ENCODE results near the gene PRKCI.
"Not testable (repeated sequence)": the region's sequence is repeated elsewhere in the genome, so short reads cannot be mapped to it uniquely, and the experiment has no call there.

Gene PRKCI

GRCh38 chr3:170317954-170318353 is 95.7 kb downstream of the PRKCI start:
- Mint-ChIP-seq H3K27ac (ENCODE audit: low read depth) (no peak overlapping the region), H3K9me3 (no peaks in the 10 kb centered on the region), H3K4me1 (no peaks in the 10 kb centered on the region), H3K36me3 (ENCODE audit: insufficient read depth) (no peaks in the 10 kb centered on the region), H3K4me3 (no peak overlapping the region), H3K27me3 (peaks cover 12% of the 10 kb centered on the region)
- no peak for ATAC-seq (replicated peaks; ENCODE audit: extremely low read depth, poor library complexity, severe bottlenecking)
- no peak for DNase-seq (ENCODE audit: low spot score in 2 of 2)

- no peak overlapping the region for H3K4me3 Mint-ChIP-seq
- no peak overlapping the region for H3K27ac Mint-ChIP-seq (ENCODE audit: low read depth)
- no peak for DNase-seq (ENCODE audit: low spot score in 2 of 2)
Observed at GRCh38 chr3:170320461-170321121, 98.4 kb downstream of the PRKCI start.

GRCh38 chr3:170321321-170322034 is 99.3 kb downstream of the PRKCI start:
- Mint-ChIP-seq H3K9me3 (no peaks in the 10 kb centered on the region), H3K4me3 (no peak overlapping the region), H3K27ac (ENCODE audit: low read depth) (no peak overlapping the region), H3K27me3 (peaks cover 17% of the 10 kb centered on the region), H3K36me3 (ENCODE audit: insufficient read depth) (no peaks in the 10 kb centered on the region), H3K4me1 (no peaks in the 10 kb centered on the region)
- DNase-seq (ENCODE audit: low spot score in 2 of 2) (no peak), ATAC-seq (replicated peaks; ENCODE audit: extremely low read depth, poor library complexity, severe bottlenecking) (no peak)

More at GRCh38 chr3:170320461-170321121, 98.4 kb downstream of the PRKCI start:
- Mint-ChIP-seq H3K36me3 (ENCODE audit: insufficient read depth) (no peaks in the 10 kb centered on the region), H3K9me3 (no peaks in the 10 kb centered on the region), H3K27me3 (peaks cover 17% of the 10 kb centered on the region), H3K4me1 (no peaks in the 10 kb centered on the region)
- ATAC-seq (replicated peaks; ENCODE audit: extremely low read depth, poor library complexity, severe bottlenecking) = no peak

DNA sequence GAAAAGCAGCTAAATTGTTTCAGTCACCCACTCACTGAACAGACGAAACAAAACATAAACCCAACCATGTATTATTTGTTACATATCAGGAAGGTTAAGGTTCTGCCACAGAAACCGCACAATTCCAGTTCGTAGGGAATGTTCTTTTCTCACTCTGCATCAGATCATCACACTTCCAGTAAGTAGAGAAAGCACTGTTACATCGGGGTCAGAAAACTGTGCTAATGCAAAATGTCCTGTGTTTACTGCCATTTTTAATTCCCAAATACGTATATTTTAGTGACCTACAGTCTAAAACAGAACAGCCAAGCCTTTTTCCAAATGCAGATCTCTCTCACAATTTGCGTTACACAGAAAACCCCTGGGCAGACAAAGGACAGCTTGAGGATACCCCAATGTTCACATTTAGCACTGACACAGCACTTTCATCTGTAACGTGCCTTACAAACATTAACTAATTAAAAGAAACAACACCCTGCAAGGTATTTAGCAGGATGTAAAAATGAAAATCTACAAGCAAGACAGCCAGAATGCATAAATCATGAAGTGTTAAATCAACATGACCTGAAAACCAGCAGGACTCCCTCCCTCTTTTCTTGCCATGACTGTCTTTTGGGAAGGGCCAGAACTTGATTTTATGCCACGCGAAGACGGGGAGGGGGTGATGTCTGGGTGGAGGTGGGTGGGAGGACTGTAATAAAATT is 100.5 kb downstream of the PRKCI start:
- no peak overlapping the region for H3K27ac Mint-ChIP-seq (ENCODE audit: low read depth)
- H3K9me3 Mint-ChIP-seq = no peaks in the 10 kb centered on the region
- no peaks in the 10 kb centered on the region for H3K36me3 Mint-ChIP-seq (ENCODE audit: insufficient read depth)
- no peaks in the 10 kb centered on the region for H3K4me1 Mint-ChIP-seq
- peaks cover 17% of the 10 kb centered on the region for H3K27me3 Mint-ChIP-seq
- ATAC-seq (replicated peaks; ENCODE audit: extremely low read depth, poor library complexity, severe bottlenecking) (no peak), DNase-seq (ENCODE audit: low spot score in 2 of 2) (no peak)
- no peak overlapping the region for H3K4me3 Mint-ChIP-seq

- no peaks in the 10 kb centered on the region for H3K36me3 Mint-ChIP-seq (ENCODE audit: insufficient read depth)
- no peak overlapping the region for H3K27ac Mint-ChIP-seq (ENCODE audit: low read depth)
- H3K9me3 Mint-ChIP-seq = no peaks in the 10 kb centered on the region
- no peak overlapping the region for H3K4me3 Mint-ChIP-seq
- no peaks in the 10 kb centered on the region for H3K4me1 Mint-ChIP-seq
- ATAC-seq (replicated peaks; ENCODE audit: extremely low read depth, poor library complexity, severe bottlenecking) (no peak), DNase-seq (ENCODE audit: low spot score in 2 of 2) (no peak)
- peaks cover 17% of the 10 kb centered on the region for H3K27me3 Mint-ChIP-seq
Observed at GRCh38 chr3:170323331-170323730, 101.1 kb downstream of the PRKCI start.

- ATAC-seq (replicated peaks; ENCODE audit: extremely low read depth, poor library complexity, severe bottlenecking) (no peak), DNase-seq (ENCODE audit: low spot score in 2 of 2) (no peak)
- no peaks in the 10 kb centered on the region for H3K9me3 Mint-ChIP-seq
- no peaks in the 10 kb centered on the region for H3K4me1 Mint-ChIP-seq
- no peaks in the 10 kb centered on the region for H3K36me3 Mint-ChIP-seq (ENCODE audit: insufficient read depth)
- H3K27me3 Mint-ChIP-seq = peaks cover 17% of the 10 kb centered on the region
- H3K4me3 Mint-ChIP-seq = no peak overlapping the region
- H3K27ac Mint-ChIP-seq (ENCODE audit: low read depth) = no peak overlapping the region
Observed at GRCh38 chr3:170324962-170325361, 102.7 kb downstream of the PRKCI start.

DNA sequence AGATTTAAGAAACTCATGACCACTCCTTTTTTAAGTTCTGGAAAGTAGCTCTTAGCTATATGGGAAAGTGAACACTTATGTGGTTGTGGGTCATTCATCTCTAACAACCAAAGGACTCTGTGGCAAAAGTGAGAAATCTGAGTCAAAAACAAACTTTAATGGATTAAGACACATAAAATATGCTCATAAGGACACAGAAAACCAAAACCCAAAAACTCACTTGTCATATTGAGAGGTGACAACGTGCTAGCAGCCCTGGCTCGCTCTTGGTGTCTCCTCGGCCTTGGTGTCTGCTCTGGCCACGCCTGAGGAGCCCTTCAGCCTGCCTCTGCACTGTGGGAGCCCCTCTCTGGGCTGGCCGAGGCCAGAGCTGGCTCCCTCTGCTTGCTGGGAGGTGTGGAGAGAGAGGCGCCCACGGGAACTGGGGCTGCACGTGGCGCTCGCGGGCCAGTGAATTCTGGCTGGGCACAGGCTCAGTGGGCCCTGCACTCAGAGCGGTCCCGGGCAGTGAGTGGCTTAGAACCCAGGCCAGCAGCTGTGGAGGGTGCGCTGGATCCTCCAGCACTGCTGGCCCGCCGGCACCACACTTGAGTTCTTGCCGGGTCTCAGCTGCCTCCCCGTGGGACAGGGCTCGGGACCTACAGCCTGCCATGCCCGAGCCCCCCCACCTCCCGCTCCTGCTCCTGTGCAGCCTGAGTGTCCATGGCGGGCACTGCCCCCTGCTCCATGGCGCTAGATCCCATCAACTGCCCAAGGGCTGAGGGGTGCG is 105.0 kb downstream of the PRKCI start:
- Mint-ChIP-seq H3K27ac (ENCODE audit: low read depth) (no peak overlapping the region), H3K27me3 (peaks cover 10% of the 10 kb centered on the region), H3K9me3 (no peaks in the 10 kb centered on the region), H3K4me1 (no peaks in the 10 kb centered on the region), H3K4me3 (no peak overlapping the region), H3K36me3 (ENCODE audit: insufficient read depth) (no peaks in the 10 kb centered on the region)
- no peak for ATAC-seq (replicated peaks; ENCODE audit: extremely low read depth, poor library complexity, severe bottlenecking)
- DNase-seq (ENCODE audit: low spot score in 2 of 2) = no peak

DNA sequence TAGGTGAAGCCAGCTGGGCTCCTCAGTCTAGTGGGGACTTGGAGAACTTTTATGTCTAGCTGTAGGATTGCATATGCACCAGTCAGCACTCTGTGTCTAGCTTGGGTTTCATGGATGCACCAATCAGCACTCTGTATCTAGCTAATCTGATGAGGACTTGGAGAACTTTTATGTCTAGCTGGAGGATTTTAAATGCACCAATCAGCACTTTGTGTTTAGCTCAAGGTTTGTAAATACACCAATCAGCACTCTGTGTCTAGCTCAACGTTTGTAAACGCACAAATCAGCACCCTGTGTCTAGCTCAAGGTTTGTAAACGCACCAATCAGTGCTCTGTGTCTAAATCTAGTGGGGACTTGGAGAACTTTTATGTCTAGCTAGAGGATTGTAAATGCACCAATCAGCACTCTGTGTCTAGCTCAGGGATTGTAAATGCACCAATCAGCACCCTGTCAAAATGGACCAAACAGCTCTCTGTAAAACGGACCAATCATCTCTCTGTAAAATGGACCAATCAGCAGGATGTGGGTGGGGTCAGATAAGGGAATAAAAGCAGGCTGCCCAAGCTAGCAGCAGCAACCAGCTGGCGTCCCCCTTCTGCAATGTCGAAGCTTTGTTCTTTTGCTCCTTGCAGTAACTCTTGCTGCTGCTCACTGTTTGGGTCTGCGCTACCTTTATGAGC is 105.8 kb downstream of the PRKCI start:
- DNase-seq (ENCODE audit: low spot score in 2 of 2); H3K27me3 Mint-ChIP-seq; H3K27ac Mint-ChIP-seq (ENCODE audit: low read depth); ATAC-seq (replicated peaks; ENCODE audit: extremely low read depth, poor library complexity, severe bottlenecking); H3K36me3 Mint-ChIP-seq (ENCODE audit: insufficient read depth); H3K9me3 Mint-ChIP-seq; H3K4me3 Mint-ChIP-seq; H3K4me1 Mint-ChIP-seq: not testable (repeated sequence)

DNA sequence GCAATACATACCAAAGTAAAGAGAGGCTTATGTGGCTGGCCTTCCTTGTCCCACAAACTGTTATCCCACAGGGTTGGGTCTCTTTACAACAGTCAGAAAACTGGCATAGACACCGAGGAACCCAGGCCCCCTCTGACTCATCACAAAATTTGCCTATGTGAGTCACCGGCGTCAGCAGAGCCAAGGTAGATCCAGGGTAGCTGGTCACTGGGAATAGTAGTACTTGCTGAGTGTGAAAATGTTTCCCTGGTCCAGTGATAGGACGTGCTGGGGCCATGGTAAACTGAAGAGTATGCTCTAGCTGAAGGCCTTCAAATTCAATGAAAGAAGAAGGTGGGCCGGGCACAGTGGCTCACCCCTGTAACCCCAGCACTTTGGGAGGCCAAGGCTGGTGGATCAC is 108.1 kb downstream of the PRKCI start:
- Mint-ChIP-seq H3K36me3 (ENCODE audit: insufficient read depth) (no peaks in the 10 kb centered on the region), H3K27ac (ENCODE audit: low read depth) (no peak overlapping the region), H3K4me1 (no peaks in the 10 kb centered on the region), H3K4me3 (no peak overlapping the region), H3K9me3 (no peaks in the 10 kb centered on the region), H3K27me3 (no peaks in the 10 kb centered on the region)
- ATAC-seq (replicated peaks; ENCODE audit: extremely low read depth, poor library complexity, severe bottlenecking) = no peak
- no peak for DNase-seq (ENCODE audit: low spot score in 2 of 2)

DNA sequence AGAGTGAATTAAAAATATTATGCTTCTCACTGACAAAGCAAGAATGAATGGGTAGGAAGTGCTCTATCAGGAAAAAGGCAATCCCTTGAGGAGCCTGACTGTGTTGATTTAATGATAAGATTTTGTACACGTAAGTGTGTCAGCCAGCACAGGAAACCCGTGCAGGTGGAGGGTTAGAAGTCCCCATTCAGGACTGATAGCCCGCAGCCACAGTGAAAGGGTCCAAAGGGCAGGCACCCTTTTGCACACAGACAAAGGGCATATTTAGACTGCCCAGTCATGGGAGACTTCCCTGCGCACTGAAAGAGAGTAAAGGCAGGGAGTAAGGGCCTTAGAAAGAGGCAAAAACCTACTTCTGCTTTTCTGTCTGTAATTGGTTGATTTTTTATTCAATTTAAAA is 108.9 kb downstream of the PRKCI start:
- Mint-ChIP-seq H3K27me3 (no peaks in the 10 kb centered on the region), H3K27ac (ENCODE audit: low read depth) (no peak overlapping the region), H3K9me3 (no peaks in the 10 kb centered on the region), H3K36me3 (ENCODE audit: insufficient read depth) (no peaks in the 10 kb centered on the region), H3K4me3 (no peak overlapping the region), H3K4me1 (no peaks in the 10 kb centered on the region)
- DNase-seq (ENCODE audit: low spot score in 2 of 2) (no peak), ATAC-seq (replicated peaks; ENCODE audit: extremely low read depth, poor library complexity, severe bottlenecking) (no peak)

DNA sequence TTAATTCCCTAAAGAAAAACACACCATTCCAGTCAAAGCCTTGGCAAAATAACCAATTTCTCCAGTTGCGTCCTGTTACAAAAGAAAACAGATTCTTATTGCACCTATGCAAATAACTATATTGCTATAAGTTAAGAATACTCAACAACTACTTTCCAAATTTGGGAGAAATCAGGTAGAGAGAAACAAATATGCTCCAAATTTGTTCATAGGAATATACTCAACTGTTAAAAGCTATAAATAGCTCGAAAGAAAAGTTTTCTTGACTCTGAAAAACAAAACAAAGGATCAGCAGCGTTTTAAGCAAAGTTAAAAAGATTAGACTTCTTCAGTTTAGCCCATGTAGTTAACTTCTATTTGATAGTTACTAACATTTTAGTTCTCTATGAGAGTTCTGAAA is 115.2 kb downstream of the PRKCI start:
- H3K36me3 Mint-ChIP-seq (ENCODE audit: insufficient read depth) = no peaks in the 10 kb centered on the region
- H3K27me3 Mint-ChIP-seq = no peaks in the 10 kb centered on the region
- H3K4me3 Mint-ChIP-seq = no peak overlapping the region
- no peaks in the 10 kb centered on the region for H3K9me3 Mint-ChIP-seq
- DNase-seq (ENCODE audit: low spot score in 2 of 2) (no peak), ATAC-seq (replicated peaks; ENCODE audit: extremely low read depth, poor library complexity, severe bottlenecking) (no peak)
- H3K4me1 Mint-ChIP-seq = no peaks in the 10 kb centered on the region
- H3K27ac Mint-ChIP-seq (ENCODE audit: low read depth) = no peak overlapping the region

DNA sequence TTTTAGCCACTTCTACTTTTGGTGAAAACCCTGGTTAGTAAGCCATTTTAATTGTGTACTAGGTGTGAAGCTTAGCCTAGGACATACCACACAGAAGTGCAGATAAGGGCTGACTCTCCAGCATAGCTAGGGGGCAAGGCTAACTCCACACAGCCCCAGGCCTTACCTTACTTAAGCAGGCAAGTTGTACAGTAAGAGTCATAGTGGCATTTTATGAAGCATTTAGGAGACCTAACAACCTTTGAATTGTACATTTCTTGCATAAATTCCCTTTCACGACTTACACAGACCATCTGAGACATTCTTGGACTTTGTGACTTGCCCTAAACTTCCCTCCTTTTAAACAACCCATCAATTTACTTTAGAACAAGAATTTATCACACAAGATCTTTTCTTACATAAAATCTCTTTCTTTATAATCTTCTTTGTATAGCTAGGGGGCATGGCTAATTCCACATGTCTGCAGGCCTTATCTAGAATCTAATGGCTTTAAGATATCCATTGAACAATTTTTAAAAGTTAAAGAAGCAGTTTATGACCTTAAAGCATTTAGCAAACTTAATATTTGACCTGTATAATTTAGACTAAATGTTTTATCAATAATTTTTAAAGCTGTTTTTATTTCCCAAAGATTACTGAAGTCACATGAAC is 116.6 kb downstream of the PRKCI start:
- Mint-ChIP-seq H3K4me3 (no peak overlapping the region), H3K27ac (ENCODE audit: low read depth) (no peak overlapping the region), H3K9me3 (no peaks in the 10 kb centered on the region), H3K36me3 (ENCODE audit: insufficient read depth) (no peaks in the 10 kb centered on the region), H3K27me3 (no peaks in the 10 kb centered on the region), H3K4me1 (no peaks in the 10 kb centered on the region)
- DNase-seq (ENCODE audit: low spot score in 2 of 2) (no peak), ATAC-seq (replicated peaks; ENCODE audit: extremely low read depth, poor library complexity, severe bottlenecking) (no peak)

All from central memory CD8-positive, alpha-beta T cell (primary cell).